Fibroblast of the aortic adventitia (primary cell): ENCODE results near the gene DISP2. TPM values are rescaled to one million over a fixed set of nuclear protein-coding genes. Genes with fewer than 3 reads are reported as not detected.
A peak's percentile ranks its signal among the peaks of the same experiment; 100 is the strongest.

Experiments used
- DNase-seq: peaks from one replicate; pipeline ENCODE4 v3.0.0-alpha.2; 2010; ENCODE audit warnings: low read depth
- H3K4me3 ChIP-seq: 2 replicates; pipeline ENCODE4 v1.5.1; 2011; ENCODE audit warnings: low read depth, mild to moderate bottlenecking, control low read depth, low read length, moderate library complexity
- CTCF ChIP-seq: IDR thresholded peaks from 2 replicates; pipeline ENCODE4 v1.5.1; 2011; ENCODE audit warnings: mild to moderate bottlenecking, low read length, control low read depth, inconsistent platforms; ENCODE audit not compliant: insufficient read depth
- total RNA-seq: library from RNA; depleted of rRNA; stranded (reverse); fragments of >200 nt; gene quantifications from 2 replicates; pipeline ENCODE4 v1.2.3, GENCODE V29; 2012; ENCODE audit warnings: low replicate concordance

DISP2 gene
- total RNA-seq, 1 donor: 0.36 TPM

DNA sequence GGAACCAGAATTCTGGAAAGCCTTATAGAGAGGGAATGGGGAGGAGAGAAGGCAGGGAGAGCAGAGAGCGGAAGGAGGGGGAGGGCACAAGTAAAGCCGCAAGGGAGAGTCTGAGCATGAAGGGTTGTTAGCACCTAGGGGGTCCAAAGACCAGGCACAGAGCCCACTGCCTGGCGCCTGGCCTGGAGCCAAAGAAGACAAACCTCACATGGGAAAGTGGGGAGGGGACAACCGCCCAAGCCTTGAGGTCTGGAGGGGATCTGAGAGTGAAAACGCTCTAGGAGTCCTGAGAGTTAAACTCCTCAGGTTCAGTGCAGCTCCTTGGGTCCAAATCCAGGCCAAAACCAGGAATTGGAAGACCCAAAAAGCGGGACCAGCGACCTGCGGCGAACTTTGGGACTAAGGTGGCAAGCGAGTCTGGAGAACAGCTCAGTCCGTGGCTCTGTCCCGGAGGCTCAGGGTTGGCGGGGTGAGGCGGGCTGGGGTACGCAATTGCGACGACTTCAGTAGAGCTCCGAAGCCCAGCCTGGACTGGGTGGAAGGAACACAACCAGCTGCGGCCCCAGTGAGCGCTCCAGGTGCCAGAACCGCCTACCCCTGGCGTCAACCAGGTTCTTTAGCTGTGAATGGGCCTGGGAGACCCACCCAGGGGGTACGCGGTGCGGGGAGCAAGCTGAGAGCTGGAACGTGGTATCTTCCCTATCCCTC, 35.3 kb upstream of the DISP2 start:
- peak overlapping the region; percentile 74 for H3K4me3 ChIP-seq
- no peak for DNase-seq
- no peak for TF ChIP-seq CTCF

GRCh38 chr15:40323239-40323952, 34.6 kb upstream of the DISP2 start, which contains the start of gene INAFM2:
INAFM2 (plus strand) TSS chr15:40323692; CDS start chr15:40324056, 364 bp downstream.
- peak within 1 kb of the TSS; percentile 74 for H3K4me3 ChIP-seq
- peak; percentile 68 for TF ChIP-seq CTCF

GRCh38 chr15:40323953-40324937, 33.8 kb upstream of the DISP2 start:
- no peak for DNase-seq
- no peak for TF ChIP-seq CTCF
- peak overlapping the region; percentile 74 for H3K4me3 ChIP-seq

More at GRCh38 chr15:40323239-40323952, 34.6 kb upstream of the DISP2 start, which contains the start of gene INAFM2:
- peak; percentile 88 for DNase-seq

- peak overlapping the region; percentile 74 for H3K4me3 ChIP-seq
- no peak for DNase-seq
- no peak for TF ChIP-seq CTCF
Observed at GRCh38 chr15:40325188-40325587, 32.8 kb upstream of the DISP2 start.

GRCh38 chr15:40325700-40326099, 32.3 kb upstream of the DISP2 start:
- no peak overlapping the region for H3K4me3 ChIP-seq
- DNase-seq: no peak
- no peak for TF ChIP-seq CTCF

GRCh38 chr15:40327457-40327856, 30.6 kb upstream of the DISP2 start:
- H3K4me3 ChIP-seq: no peak overlapping the region
- TF ChIP-seq CTCF: no peak
- DNase-seq: no peak
